Airway epithelial cell (primary cell): Measurements from ENCODE around the gene FAR1. TPM values are rescaled to one million over a fixed set of nuclear protein-coding genes. Genes with fewer than 3 reads are reported as not detected.

ENCODE experiments used
- total RNA-seq: library from RNA; depleted of rRNA; stranded (reverse); fragments of >200 nt; gene quantifications from 2 replicates; pipeline ENCODE4 v1.2.3, GENCODE V29; 2015

The FAR1 gene
- 44.6 and 48.1 TPM in 2 replicates for total RNA-seq

GRCh38 chr11:13668102-13668956 lies at the start of gene FAR1:
Gene FAR1, plus strand, starts transcription at chr11:13668668. Its CDS starts 26,098 bp downstream, at chr11:13694766.

Other genes starting within 250 kb of the FAR1 start
- 49.8 and 59.3 TPM in 2 replicates for gene BTBD10, start 205.4 kb upstream of the FAR1 start, total RNA-seq
- gene PTH, start 172.7 kb upstream of the FAR1 start, total RNA-seq, result not detected in 2 replicates